Measurements from ENCODE around the gene ABCA7.
A peak's percentile ranks its signal among the peaks of the same experiment; 100 is the strongest.

Gene ABCA7

GRCh38 chr19:1080360-1081161, 40.7 kb downstream of the ABCA7 start:
- TF ChIP-seq CTCF (IDR thresholded peaks at IDR 0.05) = no peak

GRCh38 chr19:1081301-1082164, 41.6 kb downstream of the ABCA7 start:
- DNase-seq (ENCODE audit: low spot score) = no peak
- no peak for TF ChIP-seq CTCF (IDR thresholded peaks at IDR 0.05)
- Histone ChIP-seq H3K4me3 (peak overlapping the region; percentile 48), H3K27ac (no peak overlapping the region)

More at GRCh38 chr19:1080360-1081161, 40.7 kb downstream of the ABCA7 start:
- Histone ChIP-seq H3K27ac (no peak overlapping the region), H3K4me3 (no peak overlapping the region)
- no peak for DNase-seq (ENCODE audit: low spot score)

- no peak for TF ChIP-seq CTCF (IDR thresholded peaks at IDR 0.05)
- Histone ChIP-seq H3K27ac (no peak overlapping the region), H3K4me3 (peak overlapping the region; percentile 48)
- DNase-seq (ENCODE audit: low spot score) = no peak
Observed at GRCh38 chr19:1082165-1082927, 42.4 kb downstream of the ABCA7 start.

GRCh38 chr19:1082928-1083816, 43.3 kb downstream of the ABCA7 start:
- H3K27ac ChIP-seq = no peak overlapping the region
- H3K4me3 ChIP-seq = no peak overlapping the region
- TF ChIP-seq CTCF (IDR thresholded peaks at IDR 0.05) = no peak
- DNase-seq (ENCODE audit: low spot score) = no peak

GRCh38 chr19:1084024-1084868, 44.3 kb downstream of the ABCA7 start:
- no peak for TF ChIP-seq CTCF (IDR thresholded peaks at IDR 0.05)
- no peak for DNase-seq (ENCODE audit: low spot score)
- H3K27ac ChIP-seq = no peak overlapping the region
- H3K4me3 ChIP-seq = no peak overlapping the region
